AG09319 (cell line): Measurements from ENCODE around the gene SLC2A4RG.

Experiments
- DNase-seq: peaks from one replicate; pipeline ENCODE4 v3.0.0-alpha.2; 2010; ENCODE audit warnings: low read depth; ENCODE audit errors: extremely low read depth
- TF ChIP-seq, protein P1 (sequence below): IDR thresholded peaks from 2 replicates; pipeline ENCODE4 v1.5.1; 2011; ENCODE audit warnings: low read depth, mild to moderate bottlenecking, inconsistent platforms, low read length, moderate library complexity

Gene SLC2A4RG

GRCh38 chr20:63697357-63697867, 42.2 kb upstream of the SLC2A4RG start:
- DNase-seq: no peak
- TF ChIP-seq, protein P1, sequence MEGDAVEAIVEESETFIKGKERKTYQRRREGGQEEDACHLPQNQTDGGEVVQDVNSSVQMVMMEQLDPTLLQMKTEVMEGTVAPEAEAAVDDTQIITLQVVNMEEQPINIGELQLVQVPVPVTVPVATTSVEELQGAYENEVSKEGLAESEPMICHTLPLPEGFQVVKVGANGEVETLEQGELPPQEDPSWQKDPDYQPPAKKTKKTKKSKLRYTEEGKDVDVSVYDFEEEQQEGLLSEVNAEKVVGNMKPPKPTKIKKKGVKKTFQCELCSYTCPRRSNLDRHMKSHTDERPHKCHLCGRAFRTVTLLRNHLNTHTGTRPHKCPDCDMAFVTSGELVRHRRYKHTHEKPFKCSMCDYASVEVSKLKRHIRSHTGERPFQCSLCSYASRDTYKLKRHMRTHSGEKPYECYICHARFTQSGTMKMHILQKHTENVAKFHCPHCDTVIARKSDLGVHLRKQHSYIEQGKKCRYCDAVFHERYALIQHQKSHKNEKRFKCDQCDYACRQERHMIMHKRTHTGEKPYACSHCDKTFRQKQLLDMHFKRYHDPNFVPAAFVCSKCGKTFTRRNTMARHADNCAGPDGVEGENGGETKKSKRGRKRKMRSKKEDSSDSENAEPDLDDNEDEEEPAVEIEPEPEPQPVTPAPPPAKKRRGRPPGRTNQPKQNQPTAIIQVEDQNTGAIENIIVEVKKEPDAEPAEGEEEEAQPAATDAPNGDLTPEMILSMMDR: no peak

DNA sequence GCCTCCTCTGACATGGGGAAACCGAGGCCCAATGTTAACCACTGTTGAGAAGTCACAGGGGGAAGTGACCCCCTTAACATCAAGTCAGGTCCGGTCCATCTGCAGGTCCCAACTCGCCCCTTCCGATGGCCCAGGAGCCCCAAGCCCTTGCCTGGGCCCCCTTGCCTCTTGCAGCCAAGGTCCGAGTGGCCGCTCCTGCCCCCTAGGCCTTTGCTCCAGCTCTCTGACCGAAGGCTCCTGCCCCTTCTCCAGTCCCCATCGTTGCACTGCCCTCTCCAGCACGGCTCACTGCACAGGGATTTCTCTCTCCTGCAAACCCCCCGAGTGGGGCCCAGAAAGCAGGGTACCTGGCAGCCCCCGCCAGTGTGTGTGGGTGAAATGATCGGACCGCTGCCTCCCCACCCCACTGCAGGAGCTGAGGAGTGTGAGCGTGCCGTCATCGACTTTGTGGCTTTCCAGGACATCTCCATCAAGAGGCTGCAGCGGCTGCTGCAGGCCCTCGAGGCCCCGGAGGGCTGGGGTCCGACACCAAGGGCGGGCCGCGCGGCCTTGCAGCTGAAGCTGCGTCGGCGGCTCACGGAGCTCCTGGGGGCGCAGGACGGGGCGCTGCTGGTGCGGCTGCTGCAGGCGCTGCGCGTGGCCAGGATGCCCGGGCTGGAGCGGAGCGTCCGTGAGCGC, 41.6 kb upstream of the SLC2A4RG start:
- TF ChIP-seq, protein P1: no peak
- no peak for DNase-seq

GRCh38 chr20:63698739-63699465, 40.7 kb upstream of the SLC2A4RG start:
- DNase-seq: peak; percentile 69
- TF ChIP-seq, protein P1: no peak

DNA sequence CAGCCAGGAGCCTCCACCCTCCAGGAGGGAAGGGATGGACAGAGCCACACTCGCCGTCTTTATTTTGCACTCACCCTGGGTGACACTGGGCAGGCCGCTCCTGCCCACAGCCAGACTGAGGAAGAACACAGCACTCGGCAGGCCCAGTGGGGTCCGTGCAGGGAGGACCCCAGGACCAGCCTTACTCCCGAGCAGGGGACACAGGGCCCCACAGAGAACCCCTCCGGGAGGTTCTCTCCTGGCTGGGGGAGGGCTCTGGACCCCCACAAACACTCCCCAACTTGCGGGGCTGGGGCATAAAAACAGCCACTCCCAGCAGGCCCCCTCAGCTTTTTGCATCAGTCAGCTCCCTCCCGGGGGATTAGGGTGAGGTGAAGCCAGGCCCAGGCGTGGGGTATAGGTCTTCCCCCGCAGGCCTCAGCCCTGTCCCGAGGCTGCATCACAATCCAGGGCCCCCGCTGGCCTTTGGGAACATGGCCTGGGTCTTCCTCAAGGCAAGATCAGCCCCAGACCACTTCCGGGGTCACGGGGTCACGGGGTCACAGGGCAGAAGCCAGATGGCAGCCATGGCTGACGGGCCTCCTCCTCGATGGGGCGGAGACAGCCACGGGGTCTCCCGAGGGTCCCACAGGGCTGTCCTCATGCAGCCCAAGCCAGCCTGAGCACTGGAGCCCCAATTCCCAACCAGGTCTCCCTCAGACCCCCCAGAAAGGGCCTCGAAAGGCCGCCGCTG, 39.9 kb upstream of the SLC2A4RG start:
- TF ChIP-seq, protein P1: no peak
- no peak for DNase-seq

GRCh38 chr20:63700199-63701050, 39.2 kb upstream of the SLC2A4RG start:
- TF ChIP-seq, protein P1: no peak

DNA sequence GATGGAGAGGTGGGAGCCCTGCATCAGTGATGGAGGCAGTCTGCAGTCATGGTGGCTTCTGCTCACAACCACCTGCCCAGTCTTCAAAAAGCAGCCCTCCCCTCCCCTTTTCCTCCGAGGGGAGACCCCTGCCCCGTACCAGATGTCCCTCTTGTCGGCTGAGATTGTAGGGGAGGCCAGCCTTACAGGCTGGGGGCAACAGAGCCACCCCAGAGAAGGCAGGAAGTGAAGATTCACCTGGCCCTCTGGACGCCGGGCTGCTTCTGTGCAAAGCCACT, 38.6 kb upstream of the SLC2A4RG start:
- TF ChIP-seq, protein P1: no peak
- DNase-seq: no peak

More at GRCh38 chr20:63700199-63701050, 39.2 kb upstream of the SLC2A4RG start:
- no peak for DNase-seq
